Renal cortical epithelial cell (primary cell): ENCODE results near the gene TPP1. TPM values are rescaled to one million over a fixed set of nuclear protein-coding genes. Genes with fewer than 3 reads are reported as not detected.

Experiments used
- DNase-seq: peaks from one replicate; pipeline ENCODE4 v3.0.0-alpha.2; 2011; ENCODE audit warnings: low read depth
- total RNA-seq: library from RNA; depleted of rRNA; stranded (reverse); fragments of >200 nt; gene quantifications from 2 replicates; pipeline ENCODE4 v1.2.3, GENCODE V29; 2014

TPP1 gene
- total RNA-seq, 1 donor from 2014 or later = 107 TPM

DNA sequence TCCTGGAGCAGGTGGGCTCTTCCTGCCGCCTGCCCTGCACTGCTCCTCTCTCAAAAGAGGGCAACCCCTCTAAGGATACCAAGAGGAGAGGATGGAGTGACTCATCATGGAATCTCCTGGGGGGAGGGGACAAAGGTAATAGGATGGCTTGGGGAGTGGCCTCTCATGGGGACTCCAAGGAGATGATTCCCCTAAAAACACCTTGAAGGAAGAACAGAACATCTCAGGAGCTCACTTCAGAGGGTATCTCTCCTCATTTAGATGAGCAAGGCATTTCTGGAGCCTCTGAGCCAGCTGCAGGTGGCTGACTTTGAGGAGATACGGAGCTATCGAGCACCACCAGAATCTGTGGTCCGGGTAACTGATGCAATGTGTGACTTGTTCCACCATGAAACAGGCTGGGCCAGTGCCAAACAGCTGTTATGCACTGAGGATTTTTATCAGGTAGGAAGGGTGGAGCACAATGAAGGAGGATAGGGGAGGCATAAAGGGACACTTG lies 56.1 kb downstream of the TPP1 start:
- DNase-seq = no peak

Other genes starting within 250 kb of the TPP1 start
- gene SMPD1, start 228.9 kb downstream of the TPP1 start, total RNA-seq = 8.0 and 38.8 TPM in 2 replicates
- gene APBB1, start 200.3 kb downstream of the TPP1 start, total RNA-seq = 16.7 and 50.4 TPM in 2 replicates
- gene HPX, start 178.4 kb downstream of the TPP1 start, total RNA-seq = 0.20 TPM in 1 of 2 replicates, not detected in the other
- gene TRIM3, start 145.5 kb downstream of the TPP1 start, total RNA-seq = 5.6 and 16.5 TPM in 2 replicates
- gene ARFIP2, start 138.1 kb downstream of the TPP1 start, total RNA-seq = 64.5 and 78.0 TPM in 2 replicates
- 34.7 and 38.7 TPM in 2 replicates for gene TIMM10B, start 137.9 kb downstream of the TPP1 start, total RNA-seq
- gene DNHD1, start 122.1 kb downstream of the TPP1 start, total RNA-seq = 0.69 and 2.5 TPM in 2 replicates
- gene RRP8, start 15.8 kb downstream of the TPP1 start, total RNA-seq = 6.4 and 22.6 TPM in 2 replicates
- 133 and 183 TPM in 2 replicates for gene ILK, start 15.6 kb downstream of the TPP1 start, total RNA-seq
- gene TAF10, start 7.2 kb downstream of the TPP1 start, total RNA-seq = 36.1 and 36.9 TPM in 2 replicates
- gene DCHS1, start 36.4 kb upstream of the TPP1 start, total RNA-seq = under 0.01 and 1.3 TPM in 2 replicates
- gene MRPL17, start 63.9 kb upstream of the TPP1 start, total RNA-seq = 27.2 and 49.8 TPM in 2 replicates
- 0.25 and 0.35 TPM in 2 replicates for gene OR2AG2, start 152.6 kb upstream of the TPP1 start, total RNA-seq
- gene OR2AG1, start 163.6 kb upstream of the TPP1 start, total RNA-seq = not detected in 2 replicates
- 0.50 TPM in 1 of 2 replicates, not detected in the other for gene OR6A2, start 180.3 kb upstream of the TPP1 start, total RNA-seq
- gene OR10A5, start 226.3 kb upstream of the TPP1 start, total RNA-seq = not detected in 2 replicates
- gene OR10A2, start 243.6 kb upstream of the TPP1 start, total RNA-seq = not detected in 2 replicates